GM10248 (cell line): ENCODE measurements around the gene DNM3.
"Not testable (repeated sequence)": the region's sequence is repeated elsewhere in the genome, so short reads cannot be mapped to it uniquely, and the experiment has no call there.

Source experiments
- CTCF ChIA-PET: fragments of 300-600 bp; sonication (Branson Sonifier 250); formaldehyde crosslinking; extraction: SDS; loops from one replicate; lab custom pipeline; 2021; ENCODE audit warnings: antibody characterized with exemption; lab: Yijun Ruan, JAX
- POLR2A ChIA-PET: fragments of 350-650 bp; sonication (Branson Sonifier 250); formaldehyde crosslinking; extraction: SDS; loops from one replicate; lab custom pipeline; 2020; ENCODE audit warnings: antibody characterized with exemption; lab: Yijun Ruan, JAX
- DNase-seq: peaks from one replicate; pipeline ENCODE4 v3.0.0; 2012; ENCODE audit errors: extremely low spot score
- CTCF ChIP-seq: IDR thresholded peaks from 2 replicates; pipeline ENCODE4 v1.5.1; 2012; ENCODE audit warnings: mild to moderate bottlenecking, low read depth; ENCODE audit errors: extremely low read depth, missing control alignments, control extremely low read depth

The DNM3 gene

DNA sequence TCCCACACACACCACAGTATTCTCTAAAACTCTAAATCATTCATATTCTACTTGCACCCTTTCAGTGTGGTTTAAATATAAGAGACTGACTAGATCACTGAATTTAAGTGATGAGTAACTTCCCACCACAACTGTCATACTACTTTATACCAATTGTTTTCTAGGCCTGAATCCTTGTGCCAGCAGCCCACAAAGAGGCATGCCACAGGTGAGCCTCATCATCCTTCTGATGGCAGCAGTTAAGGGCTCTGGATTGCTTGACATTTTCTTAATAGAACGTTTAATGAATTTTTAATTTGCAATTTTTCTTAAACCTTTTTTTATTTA, 588.8 kb downstream of the DNM3 start:
- ChIA-PET CTCF (interaction anchor here (1.0 to 1.7 kb wide), 3 partner anchors 10 to 289 kb away, joined by 4 to 6 read pairs (median 5); partner anchors contain the start of gene C1orf105), POLR2A (no interaction called here)
- TF ChIP-seq CTCF = no peak
- no peak for DNase-seq

DNA sequence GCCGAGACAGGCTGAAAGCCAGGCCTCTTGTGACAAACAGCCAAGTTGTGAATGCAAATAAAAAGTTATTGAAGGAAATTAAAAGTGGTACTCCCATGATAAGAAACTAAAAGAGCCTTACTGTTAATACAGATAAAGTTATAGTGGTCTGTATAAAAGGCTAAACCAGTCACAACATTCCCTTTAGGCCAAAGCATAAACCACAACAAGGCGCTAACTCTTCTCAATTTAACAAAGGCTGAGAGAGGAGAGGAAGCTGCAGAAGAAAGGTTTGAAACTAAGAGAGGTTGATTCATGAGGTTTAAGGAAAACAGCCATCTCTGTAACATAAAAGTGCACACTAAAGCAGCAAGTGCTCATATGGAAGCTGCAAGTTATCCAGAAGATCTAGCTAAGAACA, 589.9 kb downstream of the DNM3 start:
- no peak for TF ChIP-seq CTCF
- no peak for DNase-seq
- POLR2A ChIA-PET = no interaction called here
- CTCF ChIA-PET = interaction anchor here (1.0 to 5.9 kb wide), 3 partner anchors 13 to 429 kb away, joined by 3 to 25 read pairs (median 7); partner anchors contain the start of gene PIGC

GRCh38 chr1:172431721-172432192, 590.5 kb downstream of the DNM3 start:
- CTCF ChIA-PET = interaction anchor here (1.0 to 5.9 kb wide), 5 partner anchors 12 to 429 kb away, joined by 3 to 25 read pairs (median 3); partner anchors contain the start of gene PIGC
- no peak for DNase-seq
- POLR2A ChIA-PET = no interaction called here
- TF ChIP-seq CTCF = no peak

GRCh38 chr1:172437183-172437582, 595.9 kb downstream of the DNM3 start:
- CTCF ChIA-PET, POLR2A ChIA-PET, DNase-seq: not testable (repeated sequence)

DNA sequence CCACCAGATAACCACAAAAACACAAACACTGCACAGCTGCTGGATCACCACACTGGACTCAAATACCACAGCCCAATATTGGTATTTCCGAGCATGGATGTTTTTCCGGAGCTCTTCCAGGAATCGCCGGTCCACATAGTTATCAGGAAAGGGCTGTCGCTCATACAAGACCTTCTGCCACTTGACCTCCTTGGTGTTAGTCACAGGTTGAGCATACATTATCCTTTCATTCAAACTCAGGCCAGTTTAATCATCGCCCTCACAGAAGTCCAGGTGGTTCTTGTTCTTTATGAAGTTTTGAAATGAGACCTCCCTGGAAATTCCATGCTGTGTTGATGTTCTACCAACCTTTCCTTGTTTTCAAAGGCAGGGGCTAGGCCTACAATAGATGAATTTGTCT, 601.1 kb downstream of the DNM3 start:
- ChIA-PET CTCF (interaction anchor here (1.1 to 2.8 kb wide), 3 partner anchors 13 to 39 kb away, joined by 3 to 21 read pairs (median 4); no protein-coding TSS in a partner anchor), POLR2A (no interaction called here)
- TF ChIP-seq CTCF = no peak
- no peak for DNase-seq

- no peak for DNase-seq
- CTCF ChIA-PET = interaction anchor here (0.8 to 2.8 kb wide), 16 partner anchors 8 to 442 kb away, joined by 3 to 25 read pairs (median 3); no protein-coding TSS in a partner anchor
- POLR2A ChIA-PET = no interaction called here
- no peak for TF ChIP-seq CTCF
Measured at GRCh38 chr1:172442843-172443565, 601.7 kb downstream of the DNM3 start.
